ENCODE data around the gene KRTAP10-2. TPM values are rescaled to one million over a fixed set of nuclear protein-coding genes. Genes with fewer than 3 reads are reported as not detected.

KRTAP10-2 gene
- total RNA-seq, 1 experiment from 2014 or later: not detected

DNA sequence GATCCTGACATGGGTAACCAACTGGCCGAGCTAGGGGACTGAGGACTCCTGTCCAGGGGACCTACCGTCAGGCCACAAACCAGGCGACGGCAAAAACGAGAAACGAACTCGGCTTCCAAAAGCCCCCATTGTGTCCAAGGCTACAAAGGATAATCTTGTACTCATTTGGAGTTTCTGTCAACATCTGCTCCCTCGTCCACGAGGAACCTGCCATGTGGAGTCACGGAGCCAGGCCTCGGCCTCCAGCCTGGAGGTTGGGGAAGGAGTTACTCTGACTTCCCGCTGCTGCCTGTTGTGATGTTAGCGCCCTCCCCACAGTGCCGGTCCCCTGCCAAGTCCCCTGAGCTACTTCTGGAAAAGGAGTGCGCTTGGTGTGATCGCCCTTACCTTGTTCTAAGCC is 18.6 kb downstream of the KRTAP10-2 start:
- H3K4me2 ChIP-seq (ENCODE audit: low read length): no peak overlapping the region
- H4K20me1 ChIP-seq (ENCODE audit: insufficient read depth): no peaks in the 10 kb centered on the region
- no peaks in the 10 kb centered on the region for H3K27me3 ChIP-seq (ENCODE audit: insufficient read depth, low read length)
- no TSS peak for BruUV-seq (replicated peaks)
- ChIA-PET CTCF (interaction anchor here (1.2 kb wide), 1 partner anchor 210 kb away, joined by 3 read pairs; no protein-coding TSS in a partner anchor), RAD21 (ENCODE audit: low non-redundant PET in 1 of 2, low total read pairs in 2 of 2, uncharacterized antibody in 2 of 2, unreplicated experiment in 2 of 2) (no interaction called here), POLR2A (no interaction called here)
- H2AFZ ChIP-seq (ENCODE audit: low read depth, low read length, poor library complexity, severe bottlenecking): no peak overlapping the region
- TF ChIP-seq FOSL1 (IDR thresholded peaks at IDR 0.05; ENCODE audit: low read depth): no peak
- TF ChIP-seq JUND (IDR thresholded peaks at IDR 0.05): no peak
- H3K4me3 ChIP-seq (replicated peaks in 1 of 2; ENCODE audit: low read depth in 1 of 2, low read length in 2 of 2): no peak overlapping the region
- no peaks in the 10 kb centered on the region for H3K36me3 ChIP-seq (ENCODE audit: control insufficient read depth in 1 of 2, insufficient read depth in 2 of 2, low read length in 2 of 2)
- ATAC-seq (no peak), DNase-seq (ENCODE audit: low read depth, low spot score) (no peak)
- H3K27ac ChIP-seq (ENCODE audit: low read depth, low read length): no peak overlapping the region
- H3K79me2 ChIP-seq (ENCODE audit: insufficient read depth, low read length): no peaks in the 10 kb centered on the region
- no peaks in the 10 kb centered on the region for H3K4me1 ChIP-seq (ENCODE audit: control insufficient read depth in 1 of 2, insufficient read depth in 2 of 2, low read length in 2 of 2)
- no peaks in the 10 kb centered on the region for H3K9me2 ChIP-seq (ENCODE audit: insufficient read depth)
- intact Hi-C loops (cut with micrococcal nuclease): no loop called here
- no peaks in the 10 kb centered on the region for H3K9me3 ChIP-seq (ENCODE audit: control insufficient read depth in 1 of 2, insufficient read depth in 1 of 2, low read depth in 1 of 2, low read length in 2 of 2)
- H3K9ac ChIP-seq (ENCODE audit: low read length): no peak overlapping the region

DNA sequence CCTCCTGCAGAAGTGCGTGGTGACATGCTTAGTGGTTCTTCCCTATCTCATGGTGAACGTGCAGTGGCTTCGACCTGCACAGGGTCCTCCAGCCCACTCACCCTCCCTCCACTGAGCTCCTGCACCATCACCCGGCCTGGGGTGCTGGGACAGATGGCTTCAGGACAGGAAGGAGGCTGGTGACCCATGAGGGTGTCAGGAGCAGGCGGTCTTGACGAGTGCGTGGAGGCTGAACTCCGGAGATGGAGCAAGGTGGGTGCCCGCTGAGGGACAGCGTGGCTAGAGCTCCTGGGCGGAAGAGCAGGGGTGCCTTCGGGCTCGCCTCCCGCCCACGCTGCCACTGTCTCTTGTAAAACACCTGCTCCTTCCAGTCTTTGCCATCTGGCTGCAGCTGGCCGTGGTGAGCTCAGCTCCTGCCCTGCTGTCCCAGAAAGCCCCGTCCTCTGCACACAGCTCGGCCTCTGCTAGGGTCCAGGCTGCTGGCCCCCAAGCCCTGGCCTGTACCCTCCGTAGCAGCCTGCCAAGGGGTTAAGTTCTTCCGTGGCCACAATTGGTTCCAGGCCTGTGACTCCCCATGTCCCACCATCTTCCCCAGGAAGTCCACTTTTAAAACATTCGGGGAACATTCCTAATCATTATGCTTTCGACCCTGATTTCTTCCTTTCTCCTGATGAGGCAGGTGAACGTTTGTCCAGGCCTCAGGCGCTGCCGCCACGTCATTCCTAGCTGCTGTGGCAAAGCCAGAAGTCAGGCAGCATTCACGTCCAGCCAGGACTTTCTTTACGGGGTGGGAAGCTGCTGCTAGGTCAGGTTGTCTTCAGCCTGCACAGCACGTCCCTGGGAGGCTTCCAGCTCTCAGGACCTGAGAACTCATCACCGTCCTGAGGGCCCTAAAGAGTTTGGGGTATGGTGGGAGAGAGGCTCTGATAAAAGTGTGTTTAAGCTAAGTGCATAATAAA is 19.4 kb downstream of the KRTAP10-2 start:
- H4K20me1 ChIP-seq (ENCODE audit: insufficient read depth): no peaks in the 10 kb centered on the region
- no peaks in the 10 kb centered on the region for H3K79me2 ChIP-seq (ENCODE audit: insufficient read depth, low read length)
- RAD21 ChIA-PET (ENCODE audit: low non-redundant PET in 1 of 2, low total read pairs in 2 of 2, uncharacterized antibody in 2 of 2, unreplicated experiment in 2 of 2): no interaction called here
- no peak overlapping the region for H3K27ac ChIP-seq (ENCODE audit: low read depth, low read length)
- H3K36me3 ChIP-seq (ENCODE audit: control insufficient read depth in 1 of 2, insufficient read depth in 2 of 2, low read length in 2 of 2): no peaks in the 10 kb centered on the region
- DNase-seq (ENCODE audit: low read depth, low spot score): no peak
- H3K9ac ChIP-seq (ENCODE audit: low read length): no peak overlapping the region
- no peak overlapping the region for H3K4me3 ChIP-seq (replicated peaks in 1 of 2; ENCODE audit: low read depth in 1 of 2, low read length in 2 of 2)
- no peak for ATAC-seq
- BruUV-seq (replicated peaks): no TSS peak
- H3K9me2 ChIP-seq (ENCODE audit: insufficient read depth): no peaks in the 10 kb centered on the region
- H3K9me3 ChIP-seq (ENCODE audit: control insufficient read depth in 1 of 2, insufficient read depth in 1 of 2, low read depth in 1 of 2, low read length in 2 of 2): no peaks in the 10 kb centered on the region
- no peaks in the 10 kb centered on the region for H3K4me1 ChIP-seq (ENCODE audit: control insufficient read depth in 1 of 2, insufficient read depth in 2 of 2, low read length in 2 of 2)
- intact Hi-C loops (cut with micrococcal nuclease): no loop called here
- no peaks in the 10 kb centered on the region for H3K27me3 ChIP-seq (ENCODE audit: insufficient read depth, low read length)
- H2AFZ ChIP-seq (ENCODE audit: low read depth, low read length, poor library complexity, severe bottlenecking): no peak overlapping the region
- POLR2A ChIA-PET: no interaction called here
- CTCF ChIA-PET: interaction anchor here (1.2 kb wide), 1 partner anchor 211 kb away, joined by 3 read pairs; no protein-coding TSS in a partner anchor
- no peak overlapping the region for H3K4me2 ChIP-seq (ENCODE audit: low read length)
- TF ChIP-seq, protein P1, sequence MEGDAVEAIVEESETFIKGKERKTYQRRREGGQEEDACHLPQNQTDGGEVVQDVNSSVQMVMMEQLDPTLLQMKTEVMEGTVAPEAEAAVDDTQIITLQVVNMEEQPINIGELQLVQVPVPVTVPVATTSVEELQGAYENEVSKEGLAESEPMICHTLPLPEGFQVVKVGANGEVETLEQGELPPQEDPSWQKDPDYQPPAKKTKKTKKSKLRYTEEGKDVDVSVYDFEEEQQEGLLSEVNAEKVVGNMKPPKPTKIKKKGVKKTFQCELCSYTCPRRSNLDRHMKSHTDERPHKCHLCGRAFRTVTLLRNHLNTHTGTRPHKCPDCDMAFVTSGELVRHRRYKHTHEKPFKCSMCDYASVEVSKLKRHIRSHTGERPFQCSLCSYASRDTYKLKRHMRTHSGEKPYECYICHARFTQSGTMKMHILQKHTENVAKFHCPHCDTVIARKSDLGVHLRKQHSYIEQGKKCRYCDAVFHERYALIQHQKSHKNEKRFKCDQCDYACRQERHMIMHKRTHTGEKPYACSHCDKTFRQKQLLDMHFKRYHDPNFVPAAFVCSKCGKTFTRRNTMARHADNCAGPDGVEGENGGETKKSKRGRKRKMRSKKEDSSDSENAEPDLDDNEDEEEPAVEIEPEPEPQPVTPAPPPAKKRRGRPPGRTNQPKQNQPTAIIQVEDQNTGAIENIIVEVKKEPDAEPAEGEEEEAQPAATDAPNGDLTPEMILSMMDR (IDR thresholded peaks at IDR 0.05 in 2 of 3, conservative IDR thresholded peaks at IDR 0.05 in 1 of 3; ENCODE audit: borderline replicate concordance in 1 of 3, insufficient read depth in 1 of 3, low read depth in 2 of 3, low read length in 2 of 3): no peak
- TF ChIP-seq CBX3 (IDR thresholded peaks at IDR 0.05; ENCODE audit: low read depth) (no peak), CEBPB (IDR thresholded peaks at IDR 0.05; ENCODE audit: low read depth) (no peak), SIN3A (IDR thresholded peaks at IDR 0.05; ENCODE audit: low read depth) (no peak), SRF (IDR thresholded peaks at IDR 0.05; ENCODE audit: low read depth) (no peak), EZH2phosphoT487 (IDR thresholded peaks at IDR 0.05; ENCODE audit: borderline replicate concordance) (no peak), ZNF274 (IDR thresholded peaks at IDR 0.05; ENCODE audit: low read depth, low read length) (no peak), POLR2A (IDR thresholded peaks at IDR 0.05; ENCODE audit: borderline replicate concordance, extremely low read depth, insufficient read depth, insufficient read length) (no peak), JUND (IDR thresholded peaks at IDR 0.05) (no peak), EGR1 (IDR thresholded peaks at IDR 0.05; ENCODE audit: low read depth) (no peak), SP1 (IDR thresholded peaks at IDR 0.05; ENCODE audit: low read depth) (no peak), FOSL1 (IDR thresholded peaks at IDR 0.05; ENCODE audit: low read depth) (no peak), ZFX (IDR thresholded peaks at IDR 0.05) (no peak), EZH2 (IDR thresholded peaks at IDR 0.05) (no peak)
- TF ChIP-seq, protein P2, sequence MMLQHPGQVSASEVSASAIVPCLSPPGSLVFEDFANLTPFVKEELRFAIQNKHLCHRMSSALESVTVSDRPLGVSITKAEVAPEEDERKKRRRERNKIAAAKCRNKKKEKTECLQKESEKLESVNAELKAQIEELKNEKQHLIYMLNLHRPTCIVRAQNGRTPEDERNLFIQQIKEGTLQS (IDR thresholded peaks at IDR 0.05): no peak
- TF ChIP-seq, protein P3, sequence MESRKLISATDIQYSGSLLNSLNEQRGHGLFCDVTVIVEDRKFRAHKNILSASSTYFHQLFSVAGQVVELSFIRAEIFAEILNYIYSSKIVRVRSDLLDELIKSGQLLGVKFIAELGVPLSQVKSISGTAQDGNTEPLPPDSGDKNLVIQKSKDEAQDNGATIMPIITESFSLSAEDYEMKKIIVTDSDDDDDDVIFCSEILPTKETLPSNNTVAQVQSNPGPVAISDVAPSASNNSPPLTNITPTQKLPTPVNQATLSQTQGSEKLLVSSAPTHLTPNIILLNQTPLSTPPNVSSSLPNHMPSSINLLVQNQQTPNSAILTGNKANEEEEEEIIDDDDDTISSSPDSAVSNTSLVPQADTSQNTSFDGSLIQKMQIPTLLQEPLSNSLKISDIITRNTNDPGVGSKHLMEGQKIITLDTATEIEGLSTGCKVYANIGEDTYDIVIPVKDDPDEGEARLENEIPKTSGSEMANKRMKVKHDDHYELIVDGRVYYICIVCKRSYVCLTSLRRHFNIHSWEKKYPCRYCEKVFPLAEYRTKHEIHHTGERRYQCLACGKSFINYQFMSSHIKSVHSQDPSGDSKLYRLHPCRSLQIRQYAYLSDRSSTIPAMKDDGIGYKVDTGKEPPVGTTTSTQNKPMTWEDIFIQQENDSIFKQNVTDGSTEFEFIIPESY (IDR thresholded peaks at IDR 0.05; ENCODE audit: extremely low read depth, insufficient replicate concordance, low read length): no peak
- TF ChIP-seq, protein P4, sequence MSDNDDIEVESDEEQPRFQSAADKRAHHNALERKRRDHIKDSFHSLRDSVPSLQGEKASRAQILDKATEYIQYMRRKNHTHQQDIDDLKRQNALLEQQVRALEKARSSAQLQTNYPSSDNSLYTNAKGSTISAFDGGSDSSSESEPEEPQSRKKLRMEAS (IDR thresholded peaks at IDR 0.05): no peak

Data from HCT116 (cell line).